ENCODE data around the gene BLOC1S5. TPM values are rescaled to one million over a fixed set of nuclear protein-coding genes. Genes with fewer than 3 reads are reported as not detected.

The BLOC1S5 gene
- total and polyA plus RNA-seq, 2 experiments from 2014 or later: 10.2 to 10.8 TPM

DNA sequence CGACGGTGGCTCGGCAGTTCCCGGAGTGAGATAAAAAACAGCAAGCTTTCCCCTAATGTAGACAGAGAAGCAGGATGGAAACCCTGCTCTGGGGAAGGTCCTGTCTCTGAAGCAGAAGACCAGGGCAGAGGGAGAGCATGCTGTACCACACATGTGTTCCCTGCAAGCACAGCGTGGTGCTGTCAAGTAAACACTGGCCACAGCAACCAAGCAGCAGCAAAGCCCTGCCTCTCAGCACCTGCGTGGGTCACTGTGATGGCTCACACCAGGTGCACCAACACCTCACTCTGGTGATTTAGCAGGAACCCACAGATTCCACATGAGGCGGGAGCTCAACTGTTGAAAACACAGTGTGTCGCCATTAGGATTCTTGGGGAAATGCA, 88.4 kb downstream of the BLOC1S5 start:
- Histone ChIP-seq H3K9me3 (ENCODE audit: low read depth) (no peaks in the 10 kb centered on the region), H3K4me1 (ENCODE audit: low read depth) (no peaks in the 10 kb centered on the region)

DNA sequence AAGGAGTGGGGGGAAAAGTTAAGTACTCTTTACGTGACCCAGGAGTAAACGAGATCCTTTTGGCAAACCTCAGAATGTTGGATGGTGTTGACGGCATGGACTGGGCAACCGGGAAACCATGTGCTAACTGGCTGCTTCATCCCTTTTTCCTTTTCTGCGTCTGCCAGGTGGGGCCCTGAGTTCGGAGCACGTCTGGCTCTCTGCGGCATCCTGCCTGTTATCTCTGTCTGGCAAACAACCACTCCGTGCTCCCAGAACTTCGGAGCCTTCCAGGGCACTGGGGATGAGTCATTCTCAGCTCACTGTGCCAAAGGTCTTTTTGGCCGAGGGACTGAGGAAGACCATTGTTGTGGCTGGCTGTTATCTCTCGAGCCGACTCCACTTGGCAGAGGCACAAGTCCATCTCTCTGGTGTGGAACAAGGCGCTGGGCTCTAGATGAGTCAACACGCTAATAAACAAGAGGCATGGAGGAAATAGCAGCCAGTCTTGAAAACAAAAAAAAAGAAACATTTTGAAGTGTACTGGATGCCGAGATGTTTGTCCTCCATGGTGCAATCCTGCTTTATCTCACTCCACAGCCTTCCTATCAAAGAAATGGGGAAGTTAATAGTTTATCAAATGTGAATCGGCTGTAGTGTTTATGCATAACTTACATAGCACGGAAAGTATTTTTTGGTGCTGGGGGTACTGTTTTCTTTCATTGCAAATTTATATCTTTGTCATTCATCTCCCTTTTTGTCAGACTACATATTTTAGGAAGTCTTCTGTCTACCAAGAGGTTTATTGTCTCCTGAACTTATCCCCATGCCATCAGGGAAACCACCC, 89.0 kb downstream of the BLOC1S5 start:
- Histone ChIP-seq H3K27me3 (no peaks in the 10 kb centered on the region), H3K27ac (no peak overlapping the region), H3K4me3 (no peak overlapping the region), H3K36me3 (no peaks in the 10 kb centered on the region), H3K4me1 (ENCODE audit: low read depth) (no peaks in the 10 kb centered on the region), H3K9me3 (ENCODE audit: low read depth) (no peaks in the 10 kb centered on the region)
- TF ChIP-seq, protein P1, sequence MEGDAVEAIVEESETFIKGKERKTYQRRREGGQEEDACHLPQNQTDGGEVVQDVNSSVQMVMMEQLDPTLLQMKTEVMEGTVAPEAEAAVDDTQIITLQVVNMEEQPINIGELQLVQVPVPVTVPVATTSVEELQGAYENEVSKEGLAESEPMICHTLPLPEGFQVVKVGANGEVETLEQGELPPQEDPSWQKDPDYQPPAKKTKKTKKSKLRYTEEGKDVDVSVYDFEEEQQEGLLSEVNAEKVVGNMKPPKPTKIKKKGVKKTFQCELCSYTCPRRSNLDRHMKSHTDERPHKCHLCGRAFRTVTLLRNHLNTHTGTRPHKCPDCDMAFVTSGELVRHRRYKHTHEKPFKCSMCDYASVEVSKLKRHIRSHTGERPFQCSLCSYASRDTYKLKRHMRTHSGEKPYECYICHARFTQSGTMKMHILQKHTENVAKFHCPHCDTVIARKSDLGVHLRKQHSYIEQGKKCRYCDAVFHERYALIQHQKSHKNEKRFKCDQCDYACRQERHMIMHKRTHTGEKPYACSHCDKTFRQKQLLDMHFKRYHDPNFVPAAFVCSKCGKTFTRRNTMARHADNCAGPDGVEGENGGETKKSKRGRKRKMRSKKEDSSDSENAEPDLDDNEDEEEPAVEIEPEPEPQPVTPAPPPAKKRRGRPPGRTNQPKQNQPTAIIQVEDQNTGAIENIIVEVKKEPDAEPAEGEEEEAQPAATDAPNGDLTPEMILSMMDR (IDR thresholded peaks at IDR 0.05; ENCODE audit: low read depth, low read length): no peak
- peak in 1 of 2 donors; percentile 100 for DNase-seq (ENCODE audit: low read depth in 1 of 2, low spot score in 1 of 2)

More for the DNA sequence above, 88.4 kb downstream of the BLOC1S5 start:
- no peaks in the 10 kb centered on the region for H3K27me3 ChIP-seq
- no peak overlapping the region for H3K27ac ChIP-seq
- H3K4me3 ChIP-seq: no peak overlapping the region
- no peaks in the 10 kb centered on the region for H3K36me3 ChIP-seq
- TF ChIP-seq, protein P1 (IDR thresholded peaks at IDR 0.05; ENCODE audit: low read depth, low read length): no peak
- peak in 1 of 2 donors; percentile 60 for DNase-seq (ENCODE audit: low read depth in 1 of 2, low spot score in 1 of 2)

- DNase-seq (ENCODE audit: low read depth in 1 of 2, low spot score in 1 of 2): no peak
- no peaks in the 10 kb centered on the region for H3K4me1 ChIP-seq (ENCODE audit: low read depth)
- no peaks in the 10 kb centered on the region for H3K36me3 ChIP-seq
- no peak overlapping the region for H3K4me3 ChIP-seq
- no peaks in the 10 kb centered on the region for H3K27me3 ChIP-seq
- no peaks in the 10 kb centered on the region for H3K9me3 ChIP-seq (ENCODE audit: low read depth)
- no peak overlapping the region for H3K27ac ChIP-seq
- TF ChIP-seq, protein P1 (IDR thresholded peaks at IDR 0.05; ENCODE audit: low read depth, low read length): no peak
Measured at GRCh38 chr6:7974565-7974937, 89.6 kb downstream of the BLOC1S5 start.

GRCh38 chr6:7973584-7973983, 90.6 kb downstream of the BLOC1S5 start:
- H3K36me3 ChIP-seq: no peaks in the 10 kb centered on the region
- no peak overlapping the region for H3K27ac ChIP-seq
- TF ChIP-seq, protein P1 (IDR thresholded peaks at IDR 0.05; ENCODE audit: low read depth, low read length): no peak
- H3K4me3 ChIP-seq: no peak overlapping the region
- no peak for DNase-seq (ENCODE audit: low read depth in 1 of 2, low spot score in 1 of 2)
- no peaks in the 10 kb centered on the region for H3K9me3 ChIP-seq (ENCODE audit: low read depth)
- H3K27me3 ChIP-seq: no peaks in the 10 kb centered on the region
- H3K4me1 ChIP-seq (ENCODE audit: low read depth): no peaks in the 10 kb centered on the region

DNA sequence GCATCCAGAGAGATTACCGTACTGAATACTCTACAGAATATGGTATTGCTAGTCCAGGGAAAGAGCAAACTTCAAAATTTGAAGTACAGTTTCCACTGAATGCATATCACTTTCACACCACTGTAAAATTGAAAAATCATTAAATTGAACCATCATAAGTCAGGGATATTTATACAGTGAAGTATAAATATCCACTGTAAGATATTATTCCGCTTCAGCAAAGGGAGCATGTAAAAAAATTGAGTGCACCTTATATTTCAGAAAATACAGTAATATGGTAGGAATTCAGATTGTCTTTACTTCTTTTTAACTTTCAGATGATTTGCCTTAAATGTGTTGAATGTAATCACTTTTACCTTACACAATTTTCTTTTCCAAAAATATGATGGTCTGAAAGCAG, 92.7 kb downstream of the BLOC1S5 start:
- Histone ChIP-seq H3K4me1 (ENCODE audit: low read depth) (no peaks in the 10 kb centered on the region), H3K9me3 (ENCODE audit: low read depth) (no peaks in the 10 kb centered on the region), H3K4me3 (no peak overlapping the region), H3K36me3 (no peaks in the 10 kb centered on the region), H3K27me3 (no peaks in the 10 kb centered on the region), H3K27ac (no peak overlapping the region)
- TF ChIP-seq, protein P1 (IDR thresholded peaks at IDR 0.05; ENCODE audit: low read depth, low read length): no peak
- DNase-seq (ENCODE audit: low read depth in 1 of 2, low spot score in 1 of 2): no peak
